GM06990 (cell line): ENCODE data around the gene PDRG1.

Experiments used
- DNase-seq: peaks from one replicate; pipeline ENCODE4 v3.0.0-alpha.2; 2011; ENCODE audit not compliant: insufficient read length; ENCODE audit errors: extremely low read depth
- H3K27me3 ChIP-seq: replicated peaks from 2 replicates; pipeline ENCODE4 v1.6.0; 2011; ENCODE audit warnings: low read length; ENCODE audit not compliant: control insufficient read depth, insufficient read depth
- H3K36me3 ChIP-seq: 2 replicates; pipeline ENCODE4 v1.5.1; 2011; ENCODE audit warnings: low read length; ENCODE audit not compliant: control insufficient read depth, insufficient read depth
- H3K4me3 ChIP-seq: replicated peaks from 2 replicates; pipeline ENCODE4 v1.5.1; 2011; ENCODE audit warnings: low read depth, mild to moderate bottlenecking, control low read depth, low read length
- CTCF ChIP-seq: IDR thresholded peaks from 2 replicates; pipeline ENCODE4 v1.5.1; 2011; ENCODE audit warnings: low read length, control low read depth, mild to moderate bottlenecking, inconsistent platforms; ENCODE audit not compliant: insufficient read depth, poor library complexity, severe bottlenecking

PDRG1 gene

DNA sequence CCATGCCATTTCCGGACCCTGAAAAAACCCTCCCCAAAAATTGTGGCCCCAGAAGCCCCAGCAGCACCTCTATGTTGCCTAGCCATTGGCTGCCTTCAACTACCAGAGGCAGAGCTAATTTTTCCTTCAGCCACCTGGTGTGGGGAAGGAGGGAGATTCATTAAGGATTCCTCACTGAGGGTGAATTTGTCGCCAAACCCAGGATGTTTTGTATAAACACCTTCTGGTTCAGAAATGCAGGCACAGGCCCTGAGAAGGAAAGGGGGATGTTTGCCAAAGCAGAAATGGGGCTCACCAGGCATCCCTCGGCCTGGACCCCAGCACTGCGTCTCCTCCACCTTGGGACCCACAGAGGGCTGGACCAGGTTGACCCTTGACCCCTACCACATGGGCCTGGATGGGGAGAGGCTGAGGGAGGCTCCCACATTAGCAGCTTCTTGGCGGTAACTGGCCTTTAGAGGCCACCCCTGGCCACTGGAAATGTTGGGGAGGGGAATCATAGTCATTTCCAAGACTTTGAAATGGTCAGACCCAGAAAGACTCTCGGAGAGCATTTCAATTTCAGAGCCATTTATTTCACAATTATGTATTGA, 1.8 kb upstream of the PDRG1 start:
- H3K4me3 ChIP-seq, result no peak overlapping the region
- no peak for DNase-seq
- TF ChIP-seq CTCF, result no peak
- H3K27me3 ChIP-seq, result no peaks in the 10 kb centered on the region
- peaks cover under 1% of the 10 kb centered on the region for H3K36me3 ChIP-seq

DNA sequence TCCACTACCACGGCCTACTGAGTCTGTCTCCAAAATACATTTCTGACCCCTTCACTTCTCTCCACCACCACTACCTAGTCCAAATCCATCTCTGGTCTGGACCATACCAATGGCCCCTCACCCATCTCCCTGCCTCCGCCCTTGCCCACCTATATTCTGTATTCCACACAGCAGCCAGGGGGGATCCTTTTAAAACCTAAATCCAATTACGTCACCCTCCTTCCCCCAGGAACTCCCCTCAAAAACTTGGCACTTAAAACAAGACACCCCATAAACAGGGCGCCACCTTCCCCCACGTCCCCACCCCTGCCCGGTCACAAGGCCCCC, 680 bp downstream of the PDRG1 start:
- TF ChIP-seq CTCF, result no peak
- Histone ChIP-seq H3K36me3 (peaks cover 14% of the 10 kb centered on the region), H3K27me3 (no peaks in the 10 kb centered on the region), H3K4me3 (peak overlapping the region; percentile 74)
- no peak for DNase-seq

DNA sequence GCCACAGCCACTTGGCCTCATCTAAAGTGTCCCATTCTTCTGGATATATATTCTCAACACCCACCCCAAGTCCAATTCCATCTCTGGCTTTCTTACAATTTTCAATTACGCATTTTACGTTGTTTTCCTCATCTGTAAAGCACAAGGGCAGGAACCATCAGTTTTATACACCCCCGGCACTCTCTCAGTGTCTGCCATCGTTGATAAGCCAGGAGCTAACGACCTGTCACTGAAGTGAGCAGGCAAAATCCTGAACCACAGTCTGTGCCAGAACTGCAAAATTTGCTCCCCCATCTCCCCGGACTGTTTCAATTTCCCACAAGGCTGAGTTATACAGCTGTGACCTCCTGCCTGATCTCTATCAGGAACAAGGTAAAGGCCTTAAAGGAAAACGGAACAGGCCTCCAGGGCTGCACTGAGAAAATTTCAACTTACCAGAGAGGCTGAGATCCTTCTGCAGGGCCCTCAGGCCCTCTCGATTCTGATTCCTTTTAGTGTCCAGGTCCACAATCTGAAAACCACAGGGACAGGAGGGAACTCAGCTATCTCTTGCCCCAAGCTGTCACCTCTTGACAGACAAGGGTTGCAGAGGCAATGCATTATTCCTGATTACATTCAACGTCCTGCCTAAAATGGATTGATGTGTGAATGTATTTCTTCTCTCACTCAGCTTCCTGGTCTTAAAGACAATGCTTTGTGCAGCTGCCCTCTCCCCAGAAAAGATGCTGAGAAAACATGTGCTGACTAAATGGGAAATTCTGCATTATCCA, 1.8 kb downstream of the PDRG1 start:
- peak overlapping the region; percentile 74 for H3K4me3 ChIP-seq
- no peaks in the 10 kb centered on the region for H3K27me3 ChIP-seq
- TF ChIP-seq CTCF, result no peak
- peaks cover 23% of the 10 kb centered on the region for H3K36me3 ChIP-seq
- DNase-seq, result no peak

- TF ChIP-seq CTCF, result no peak
- no peak for DNase-seq
- Histone ChIP-seq H3K36me3 (peaks cover 30% of the 10 kb centered on the region), H3K27me3 (no peaks in the 10 kb centered on the region), H3K4me3 (no peak overlapping the region)
Observed at GRCh38 chr20:31948008-31948407, 3.8 kb downstream of the PDRG1 start.

DNA sequence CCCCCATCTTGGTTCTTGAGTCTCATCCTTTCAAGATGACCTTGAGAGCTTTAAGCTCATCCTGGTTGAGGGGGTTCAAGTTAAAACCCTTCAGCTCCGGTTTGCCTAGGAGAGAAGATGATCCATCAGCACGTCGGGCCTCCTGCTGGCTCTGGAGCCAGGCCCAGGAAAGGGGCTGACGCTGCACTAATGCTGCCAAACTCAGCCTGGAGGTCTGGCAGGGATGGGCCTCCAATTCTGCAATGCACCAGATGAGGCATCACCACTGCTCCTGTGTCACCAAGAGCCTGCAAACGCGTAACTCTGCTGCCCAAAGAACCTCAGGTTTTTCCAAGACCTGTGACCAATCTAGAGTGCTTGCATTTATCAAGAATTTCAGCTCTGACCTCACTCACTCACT, 6.1 kb downstream of the PDRG1 start:
- Histone ChIP-seq H3K36me3 (peaks cover 30% of the 10 kb centered on the region), H3K4me3 (no peak overlapping the region), H3K27me3 (no peaks in the 10 kb centered on the region)
- TF ChIP-seq CTCF, result no peak
- DNase-seq, result no peak
